ENCODE measurements around the gene CYP46A1. TPM values are rescaled to one million over a fixed set of nuclear protein-coding genes. Genes with fewer than 3 reads are reported as not detected.

CYP46A1 gene
- total RNA-seq, 1 experiment from 2014 or later: 0.52 TPM

GRCh38 chr14:99667821-99668220, 16.3 kb upstream of the CYP46A1 start:
- Histone ChIP-seq H3K4me3 (ENCODE audit: low read length) (no peak overlapping the region), H3K9ac (ENCODE audit: low read length) (no peak overlapping the region), H3K36me3 (ENCODE audit: insufficient read depth, low read length) (no peaks in the 10 kb centered on the region), H3K27ac (ENCODE audit: low read length) (no peak overlapping the region), H3K4me1 (ENCODE audit: low read length) (peaks cover 17% of the 10 kb centered on the region), H3K9me2 (replicated peaks; ENCODE audit: insufficient read depth, low read length) (no peaks in the 10 kb centered on the region), H3K79me2 (ENCODE audit: low read length) (no peaks in the 10 kb centered on the region), H3K27me3 (ENCODE audit: low read length) (no peaks in the 10 kb centered on the region), H4K20me1 (ENCODE audit: insufficient read depth, low read depth, low read length) (no peaks in the 10 kb centered on the region; the same call in 1 of the 2 replicates), H2AFZ (ENCODE audit: low read length) (no peak overlapping the region), H3K4me2 (ENCODE audit: low read depth, low read length, poor library complexity, severe bottlenecking) (no peak overlapping the region), H3K9me3 (ENCODE audit: low read length) (no peaks in the 10 kb centered on the region)
- DNase-seq: peak; percentile 50

GRCh38 chr14:99668307-99669295, 15.5 kb upstream of the CYP46A1 start:
- Histone ChIP-seq H3K4me1 (ENCODE audit: low read length) (peaks cover 17% of the 10 kb centered on the region), H3K27ac (ENCODE audit: low read length) (no peak overlapping the region), H2AFZ (ENCODE audit: low read length) (no peak overlapping the region), H3K4me2 (ENCODE audit: low read depth, low read length, poor library complexity, severe bottlenecking) (no peak overlapping the region), H3K79me2 (ENCODE audit: low read length) (no peaks in the 10 kb centered on the region), H3K9me2 (replicated peaks; ENCODE audit: insufficient read depth, low read length) (no peaks in the 10 kb centered on the region), H3K4me3 (ENCODE audit: low read length) (no peak overlapping the region), H3K9me3 (ENCODE audit: low read length) (no peaks in the 10 kb centered on the region), H3K27me3 (ENCODE audit: low read length) (no peaks in the 10 kb centered on the region), H3K36me3 (ENCODE audit: insufficient read depth, low read length) (no peaks in the 10 kb centered on the region), H3K9ac (ENCODE audit: low read length) (no peak overlapping the region), H4K20me1 (ENCODE audit: insufficient read depth, low read depth, low read length) (no peaks in the 10 kb centered on the region)
- DNase-seq: no peak

- Histone ChIP-seq H3K4me2 (ENCODE audit: low read depth, low read length, poor library complexity, severe bottlenecking) (no peak overlapping the region), H4K20me1 (ENCODE audit: insufficient read depth, low read depth, low read length) (no peaks in the 10 kb centered on the region), H3K27ac (ENCODE audit: low read length) (no peak overlapping the region), H3K4me3 (ENCODE audit: low read length) (no peak overlapping the region), H3K27me3 (ENCODE audit: low read length) (no peaks in the 10 kb centered on the region), H3K9ac (ENCODE audit: low read length) (no peak overlapping the region), H2AFZ (ENCODE audit: low read length) (no peak overlapping the region), H3K79me2 (ENCODE audit: low read length) (no peaks in the 10 kb centered on the region), H3K36me3 (ENCODE audit: insufficient read depth, low read length) (no peaks in the 10 kb centered on the region), H3K4me1 (ENCODE audit: low read length) (no peaks in the 10 kb centered on the region), H3K9me2 (replicated peaks; ENCODE audit: insufficient read depth, low read length) (no peaks in the 10 kb centered on the region), H3K9me3 (ENCODE audit: low read length) (no peaks in the 10 kb centered on the region)
- DNase-seq: no peak
Observed at GRCh38 chr14:99670361-99671234, 13.5 kb upstream of the CYP46A1 start.

GRCh38 chr14:99671235-99672224, 12.6 kb upstream of the CYP46A1 start:
- no peak overlapping the region for H3K9ac ChIP-seq (ENCODE audit: low read length)
- no peaks in the 10 kb centered on the region for H3K27me3 ChIP-seq (ENCODE audit: low read length)
- H3K4me3 ChIP-seq (ENCODE audit: low read length): no peak overlapping the region
- H3K27ac ChIP-seq (ENCODE audit: low read length): no peak overlapping the region
- H3K36me3 ChIP-seq (ENCODE audit: insufficient read depth, low read length): no peaks in the 10 kb centered on the region
- no peaks in the 10 kb centered on the region for H3K4me1 ChIP-seq (ENCODE audit: low read length)
- no peaks in the 10 kb centered on the region for H3K9me2 ChIP-seq (replicated peaks; ENCODE audit: insufficient read depth, low read length)
- H3K79me2 ChIP-seq (ENCODE audit: low read length): no peaks in the 10 kb centered on the region
- no peak for DNase-seq
- H3K9me3 ChIP-seq (ENCODE audit: low read length): no peaks in the 10 kb centered on the region
- H4K20me1 ChIP-seq (ENCODE audit: insufficient read depth, low read depth, low read length): no peaks in the 10 kb centered on the region
- no peak overlapping the region for H3K4me2 ChIP-seq (ENCODE audit: low read depth, low read length, poor library complexity, severe bottlenecking)
- H2AFZ ChIP-seq (ENCODE audit: low read length): no peak overlapping the region

GRCh38 chr14:99672506-99673304, 11.4 kb upstream of the CYP46A1 start:
- H3K4me2 ChIP-seq (ENCODE audit: low read depth, low read length, poor library complexity, severe bottlenecking): no peak overlapping the region

GRCh38 chr14:99673305-99674063, 10.6 kb upstream of the CYP46A1 start:
- DNase-seq: no peak
- no peak overlapping the region for H3K4me3 ChIP-seq (ENCODE audit: low read length)
- H3K9me2 ChIP-seq (replicated peaks; ENCODE audit: insufficient read depth, low read length): no peaks in the 10 kb centered on the region
- H3K9me3 ChIP-seq (ENCODE audit: low read length): peaks cover 4% of the 10 kb centered on the region; the same call in 1 of the 2 replicates
- H2AFZ ChIP-seq (ENCODE audit: low read length): no peak overlapping the region
- H4K20me1 ChIP-seq (ENCODE audit: insufficient read depth, low read depth, low read length): no peaks in the 10 kb centered on the region
- no peak overlapping the region for H3K27ac ChIP-seq (ENCODE audit: low read length)
- H3K9ac ChIP-seq (ENCODE audit: low read length): no peak overlapping the region
- no peaks in the 10 kb centered on the region for H3K27me3 ChIP-seq (ENCODE audit: low read length)
- H3K36me3 ChIP-seq (ENCODE audit: insufficient read depth, low read length): no peaks in the 10 kb centered on the region
- H3K4me2 ChIP-seq (ENCODE audit: low read depth, low read length, poor library complexity, severe bottlenecking): no peak overlapping the region
- no peaks in the 10 kb centered on the region for H3K4me1 ChIP-seq (ENCODE audit: low read length)
- no peaks in the 10 kb centered on the region for H3K79me2 ChIP-seq (ENCODE audit: low read length)

More at GRCh38 chr14:99672506-99673304, 11.4 kb upstream of the CYP46A1 start:
- Histone ChIP-seq H3K9ac (ENCODE audit: low read length) (no peak overlapping the region), H3K36me3 (ENCODE audit: insufficient read depth, low read length) (no peaks in the 10 kb centered on the region), H3K4me3 (ENCODE audit: low read length) (no peak overlapping the region), H3K79me2 (ENCODE audit: low read length) (no peaks in the 10 kb centered on the region), H3K27ac (ENCODE audit: low read length) (no peak overlapping the region), H3K9me2 (replicated peaks; ENCODE audit: insufficient read depth, low read length) (no peaks in the 10 kb centered on the region), H4K20me1 (ENCODE audit: insufficient read depth, low read depth, low read length) (no peaks in the 10 kb centered on the region), H3K4me1 (ENCODE audit: low read length) (no peaks in the 10 kb centered on the region), H3K27me3 (ENCODE audit: low read length) (no peaks in the 10 kb centered on the region), H3K9me3 (ENCODE audit: low read length) (no peaks in the 10 kb centered on the region; the same call in 1 of the 2 replicates), H2AFZ (ENCODE audit: low read length) (no peak overlapping the region)
- no peak for DNase-seq
